ENCODE results near the gene MEPE.
A peak's percentile ranks its signal among the peaks of the same experiment; 100 is the strongest.

Gene MEPE, protein sequence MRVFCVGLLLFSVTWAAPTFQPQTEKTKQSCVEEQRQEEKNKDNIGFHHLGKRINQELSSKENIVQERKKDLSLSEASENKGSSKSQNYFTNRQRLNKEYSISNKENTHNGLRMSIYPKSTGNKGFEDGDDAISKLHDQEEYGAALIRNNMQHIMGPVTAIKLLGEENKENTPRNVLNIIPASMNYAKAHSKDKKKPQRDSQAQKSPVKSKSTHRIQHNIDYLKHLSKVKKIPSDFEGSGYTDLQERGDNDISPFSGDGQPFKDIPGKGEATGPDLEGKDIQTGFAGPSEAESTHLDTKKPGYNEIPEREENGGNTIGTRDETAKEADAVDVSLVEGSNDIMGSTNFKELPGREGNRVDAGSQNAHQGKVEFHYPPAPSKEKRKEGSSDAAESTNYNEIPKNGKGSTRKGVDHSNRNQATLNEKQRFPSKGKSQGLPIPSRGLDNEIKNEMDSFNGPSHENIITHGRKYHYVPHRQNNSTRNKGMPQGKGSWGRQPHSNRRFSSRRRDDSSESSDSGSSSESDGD

DNA sequence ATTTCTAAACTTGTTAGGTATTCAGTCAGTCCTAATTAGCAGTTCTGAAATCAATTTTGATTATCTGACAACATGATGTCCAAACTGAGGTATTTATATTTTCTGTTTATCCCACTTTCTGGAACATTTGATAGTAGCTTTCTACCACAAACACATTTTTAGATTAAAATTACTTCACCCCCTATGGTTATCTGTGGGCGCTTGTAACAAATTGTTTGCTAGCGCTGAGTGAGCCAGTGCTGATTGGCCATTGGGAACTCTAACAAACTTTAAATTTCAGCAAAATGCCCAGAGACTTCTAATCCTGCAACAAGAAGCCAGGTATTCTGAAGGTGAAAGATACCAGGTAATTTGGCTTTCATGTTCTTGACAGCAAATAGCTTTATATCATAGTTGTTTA, at the start of gene MEPE:
Gene MEPE, plus strand, starts transcription at position 301 of the 400 bp plus-strand sequence. CDS start 1,746 bp downstream, outside the sequence.
- no peak for DNase-seq (ENCODE audit: low spot score)

DNA sequence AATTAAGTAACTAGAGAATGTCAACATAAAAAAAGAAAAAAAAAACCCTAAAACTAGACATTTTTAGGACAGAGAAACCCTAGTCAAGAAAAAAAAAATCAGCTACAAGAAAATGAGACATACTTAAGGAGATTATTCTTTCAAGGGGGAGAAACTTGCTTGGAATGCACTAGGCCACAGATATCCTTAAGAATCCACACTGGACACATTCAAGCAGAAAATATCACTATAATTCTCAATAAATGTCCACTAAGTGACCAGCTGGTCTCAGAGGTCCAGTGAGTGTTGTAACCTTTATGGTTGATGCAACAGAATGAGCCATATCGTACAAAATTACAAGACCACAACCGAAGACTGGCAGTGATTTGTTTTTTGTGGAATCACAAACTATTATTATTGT, 49.0 kb upstream of the MEPE start:
- no peak for DNase-seq (ENCODE audit: low spot score)

- no peak for DNase-seq (ENCODE audit: low spot score)
These were observed 46.8 kb upstream of the MEPE start for GRCh38 chr4:87785731-87786509.

GRCh38 chr4:87799301-87800113, 33.3 kb upstream of the MEPE start, which contains the start of gene IBSP:
Gene IBSP (plus strand): TSS chr4:87799554. CDS start chr4:87802362, 2,808 bp downstream.
- DNase-seq (ENCODE audit: low spot score), result no peak

- DNase-seq (ENCODE audit: low spot score), result peak; percentile 14
These were observed 29.9 kb upstream of the MEPE start for GRCh38 chr4:87802858-87803257.

DNA sequence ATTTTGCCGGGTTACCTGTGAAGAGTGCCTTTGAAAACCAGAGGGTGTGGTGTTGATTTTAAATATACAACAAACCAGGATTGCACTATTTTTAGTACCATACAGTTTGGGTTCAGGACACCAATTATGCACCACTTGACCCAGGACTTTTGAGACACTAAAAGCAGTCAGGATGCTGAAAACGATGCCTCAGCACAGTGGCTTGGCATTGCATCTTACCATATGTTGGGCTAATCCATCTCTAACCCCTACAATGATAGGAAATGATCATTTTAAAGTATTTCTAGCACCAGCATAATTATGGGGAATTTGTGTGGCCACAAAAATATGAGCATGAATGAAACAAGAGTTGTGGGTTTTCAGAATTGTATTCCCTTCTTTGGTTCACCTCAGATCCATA, 29.3 kb upstream of the MEPE start:
- peak; percentile 54 for DNase-seq (ENCODE audit: low spot score)

DNA sequence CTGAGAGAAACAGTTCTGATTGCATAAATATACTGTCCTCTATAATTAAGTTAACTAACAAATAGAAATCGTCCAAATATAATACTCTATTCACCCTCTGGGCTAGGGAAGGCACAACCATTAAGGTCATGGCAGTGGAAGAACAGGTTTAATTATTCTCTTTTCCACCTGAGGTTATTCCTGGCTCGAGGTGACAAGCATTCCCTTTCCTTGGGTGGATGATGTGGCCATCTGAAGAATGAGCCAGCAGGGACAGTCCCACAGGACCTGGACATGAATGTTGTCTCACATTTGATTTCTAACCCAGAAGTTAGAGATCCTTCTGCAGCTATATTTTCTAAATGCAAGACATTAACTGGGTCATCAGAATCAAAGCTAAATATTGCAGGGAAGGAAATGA, 27.9 kb upstream of the MEPE start:
- DNase-seq (ENCODE audit: low spot score), result peak; percentile 6

GRCh38 chr4:87805971-87806370, 26.8 kb upstream of the MEPE start:
- no peak for DNase-seq (ENCODE audit: low spot score)

GRCh38 chr4:87806520-87806919, 26.2 kb upstream of the MEPE start:
- no peak for DNase-seq (ENCODE audit: low spot score)

GRCh38 chr4:87807402-87807801, 25.4 kb upstream of the MEPE start:
- no peak for DNase-seq (ENCODE audit: low spot score)

DNA sequence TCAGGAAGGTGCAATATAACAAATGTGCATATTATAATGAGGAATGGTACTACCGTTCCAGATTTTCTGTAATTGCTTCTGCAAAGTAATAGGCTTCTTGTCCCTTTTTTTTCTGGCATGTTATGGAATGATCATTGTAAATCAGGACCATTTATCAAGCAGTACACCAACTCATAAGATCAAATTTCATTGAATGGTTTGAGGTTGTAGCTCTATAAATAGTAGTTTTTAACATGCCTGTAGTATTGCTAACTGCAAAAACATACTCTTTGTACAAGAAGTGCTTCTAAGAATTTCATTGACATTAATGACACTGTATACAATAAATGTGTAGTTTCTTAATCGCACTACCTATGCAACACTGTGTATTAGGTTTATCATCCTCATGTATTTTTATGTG, 20.8 kb upstream of the MEPE start:
- no peak for DNase-seq (ENCODE audit: low spot score)

DNA sequence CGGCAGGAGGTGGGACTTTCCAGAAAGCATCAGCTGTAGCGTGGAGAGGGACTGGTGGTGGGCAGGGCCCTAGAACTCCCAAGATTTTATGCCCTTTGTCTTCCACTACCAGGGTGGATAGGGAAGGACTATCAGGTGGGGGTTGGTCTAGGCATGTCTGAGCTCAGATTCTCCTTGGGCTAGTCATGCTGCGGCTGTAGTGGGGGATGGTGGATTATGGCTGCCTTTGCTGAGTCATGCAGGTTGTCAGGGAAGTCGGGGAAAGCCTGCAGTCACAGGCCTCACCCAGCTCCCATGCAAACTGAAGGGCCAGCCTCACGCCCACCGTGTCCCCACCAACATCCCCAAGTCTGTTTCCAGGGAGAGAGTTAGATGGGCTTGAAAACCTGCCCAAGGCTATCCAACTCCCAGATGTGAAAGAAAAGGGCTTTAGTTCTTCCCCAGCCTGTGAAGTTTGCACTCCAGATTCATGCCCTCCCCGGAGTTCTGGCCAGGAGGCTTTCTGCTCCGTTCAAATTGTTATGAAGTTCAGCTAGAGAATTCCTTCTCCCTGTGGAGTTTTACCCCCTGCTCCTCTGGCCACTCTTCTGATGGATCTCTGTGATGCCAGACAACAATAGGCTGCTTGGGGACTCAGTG, 13.4 kb upstream of the MEPE start:
- DNase-seq (ENCODE audit: low spot score), result no peak

GRCh38 chr4:87823200-87823599, 9.6 kb upstream of the MEPE start:
- no peak for DNase-seq (ENCODE audit: low spot score)

DNA sequence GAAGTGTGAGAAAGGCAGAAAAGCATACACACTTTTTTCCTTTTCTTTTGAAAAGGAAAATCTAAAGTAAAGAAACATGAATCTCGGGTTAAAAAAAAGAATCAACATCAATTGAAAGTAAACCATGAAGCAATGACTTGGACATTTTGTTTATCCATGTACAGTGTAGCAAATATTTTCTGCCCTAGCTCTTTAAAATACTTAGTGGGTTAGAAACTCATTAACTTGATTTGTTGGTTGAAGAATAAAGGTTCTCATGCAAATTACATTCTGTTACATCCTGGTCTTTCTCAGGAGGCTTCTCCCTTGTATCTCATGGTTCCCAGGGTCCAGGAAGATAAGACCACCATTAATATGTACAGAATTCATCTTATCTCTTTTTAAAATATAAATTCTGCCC, 9.0 kb upstream of the MEPE start:
- DNase-seq (ENCODE audit: low spot score), result no peak

GRCh38 chr4:87824352-87824751, 8.4 kb upstream of the MEPE start:
- DNase-seq (ENCODE audit: low spot score), result no peak

- no peak for DNase-seq (ENCODE audit: low spot score)
These were observed 1.6 kb downstream of the MEPE start for GRCh38 chr4:87834401-87834800.

DNA sequence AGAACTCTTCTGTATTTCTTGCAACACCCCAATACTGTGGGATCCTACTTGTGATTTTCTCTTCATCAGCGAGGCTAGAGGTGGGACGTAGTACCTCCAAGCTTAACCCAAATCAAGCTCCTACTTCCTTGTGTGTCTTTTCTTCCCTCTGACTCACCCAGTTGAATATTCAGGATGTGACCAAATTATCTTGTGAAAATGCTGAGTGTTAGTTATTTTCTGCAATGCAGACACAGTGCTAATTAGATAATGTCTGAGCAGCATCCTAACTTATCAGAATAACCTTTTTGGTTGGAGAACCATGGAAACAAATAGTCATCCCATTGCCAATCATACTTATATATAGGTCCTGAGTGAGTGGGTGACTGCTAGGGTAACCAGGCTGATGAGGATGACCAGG, 2.4 kb downstream of the MEPE start:
- DNase-seq (ENCODE audit: low spot score), result no peak

GRCh38 chr4:87835743-87836142, 3.0 kb downstream of the MEPE start:
- DNase-seq (ENCODE audit: low spot score), result no peak

GRCh38 chr4:87838205-87838604, 5.4 kb downstream of the MEPE start:
- DNase-seq (ENCODE audit: low spot score), result no peak

GRCh38 chr4:87838890-87839591, 6.3 kb downstream of the MEPE start:
- peak; percentile 62 for DNase-seq (ENCODE audit: low spot score)

DNA sequence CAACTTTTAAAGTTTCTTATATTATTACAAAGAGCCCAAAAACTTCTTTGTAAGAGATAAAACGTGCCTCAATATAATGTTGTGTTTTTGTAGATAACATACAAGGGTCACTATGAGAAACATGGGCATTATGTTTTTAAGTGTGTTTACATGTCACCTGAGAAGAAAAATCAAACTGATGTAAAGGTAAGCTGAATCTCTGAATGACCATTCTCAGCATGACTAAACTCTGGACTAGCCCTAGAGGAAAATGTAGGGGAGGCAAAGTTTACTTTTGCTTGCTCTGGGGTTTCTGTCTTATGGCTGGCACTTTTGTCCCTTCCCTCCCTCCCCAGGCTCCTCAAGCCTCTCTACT, 6.8 kb downstream of the MEPE start:
- DNase-seq (ENCODE audit: low spot score), result no peak
